ENCODE data around the gene PXDN.

The PXDN gene

DNA sequence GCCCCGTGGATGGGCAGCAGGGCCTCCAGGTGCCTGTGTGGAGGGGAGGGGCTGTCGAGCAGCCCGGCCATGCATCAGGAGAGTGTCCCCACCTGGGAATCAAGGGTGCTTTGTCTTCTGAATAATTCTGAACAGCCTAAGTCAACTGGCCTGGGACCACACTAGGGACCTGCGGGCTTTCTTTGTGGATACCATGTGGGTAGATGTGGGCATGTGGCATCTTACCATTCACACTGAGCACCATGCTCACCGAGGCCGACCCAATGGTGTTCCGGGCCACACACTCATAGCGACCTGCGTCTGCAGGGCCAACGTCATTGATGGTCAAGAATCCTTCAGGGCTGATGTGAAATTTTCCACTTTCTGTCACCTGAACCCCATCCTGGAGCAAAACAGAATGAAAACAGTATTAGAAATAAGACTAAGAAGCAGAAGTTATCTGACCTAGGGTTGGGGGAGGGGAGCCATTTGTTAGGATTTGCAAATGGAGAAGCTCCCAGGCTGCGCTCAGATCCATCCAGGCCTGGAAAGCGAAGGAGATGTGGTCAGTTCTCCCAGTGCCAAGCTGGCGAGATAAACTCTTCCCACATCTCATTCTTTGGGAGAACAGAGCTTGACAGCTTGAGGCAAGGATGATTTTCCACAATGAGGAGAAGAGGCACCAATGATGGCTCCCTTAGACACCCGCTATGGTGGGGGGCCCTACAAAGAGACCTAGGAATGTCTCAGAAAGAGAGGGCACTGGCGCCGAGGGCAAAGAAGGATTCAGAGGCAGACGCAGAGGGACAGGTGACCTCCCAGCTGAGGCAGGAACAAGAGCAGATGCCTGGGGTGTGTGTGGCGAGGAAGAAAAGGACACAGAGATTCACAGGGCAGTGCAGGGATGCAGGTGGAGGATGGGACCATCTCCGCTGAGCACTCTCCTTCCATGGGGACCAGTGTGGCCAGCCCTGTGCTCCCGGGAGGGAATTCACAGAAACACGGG, 83.4 kb downstream of the PXDN start:
- DNase-seq = no peak

GRCh38 chr2:1659951-1660565, 84.3 kb downstream of the PXDN start:
- no peak for DNase-seq

DNA sequence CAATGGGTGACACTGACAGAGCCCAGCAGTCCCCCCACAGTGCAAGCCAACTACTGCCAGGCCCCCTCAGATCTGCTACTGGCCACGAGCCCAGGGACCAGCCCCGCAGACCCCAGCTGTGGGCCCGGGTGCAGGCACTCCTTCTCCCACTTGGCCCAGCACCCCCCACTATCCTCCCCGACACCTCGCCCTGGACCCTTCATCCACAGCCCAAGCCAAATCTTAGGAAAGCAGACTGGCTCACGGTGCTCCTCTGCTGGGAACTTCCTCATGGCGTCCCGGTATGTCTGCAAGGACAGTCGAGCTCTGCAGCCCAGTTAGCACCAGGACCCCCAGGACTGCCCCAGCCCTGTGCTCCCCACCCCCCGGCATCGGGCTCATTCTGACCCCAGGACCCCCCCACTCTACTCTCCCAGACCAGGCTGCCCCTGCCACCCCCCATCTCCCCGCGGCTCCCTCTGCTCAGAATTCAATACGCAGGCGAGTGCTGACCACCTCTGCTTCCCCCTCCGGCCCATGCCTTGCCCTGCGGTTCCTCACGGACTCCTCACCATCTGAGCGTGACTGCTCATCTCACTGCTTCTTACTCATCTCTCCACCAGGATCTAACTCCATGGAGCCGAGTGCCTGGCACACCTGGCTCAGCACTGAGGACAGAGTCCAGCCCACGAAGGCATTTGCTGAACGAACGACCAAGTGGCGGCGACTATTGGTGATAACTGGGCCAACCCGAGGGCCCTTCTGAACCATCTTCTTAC, 85.7 kb downstream of the PXDN start:
- no peak for DNase-seq

DNA sequence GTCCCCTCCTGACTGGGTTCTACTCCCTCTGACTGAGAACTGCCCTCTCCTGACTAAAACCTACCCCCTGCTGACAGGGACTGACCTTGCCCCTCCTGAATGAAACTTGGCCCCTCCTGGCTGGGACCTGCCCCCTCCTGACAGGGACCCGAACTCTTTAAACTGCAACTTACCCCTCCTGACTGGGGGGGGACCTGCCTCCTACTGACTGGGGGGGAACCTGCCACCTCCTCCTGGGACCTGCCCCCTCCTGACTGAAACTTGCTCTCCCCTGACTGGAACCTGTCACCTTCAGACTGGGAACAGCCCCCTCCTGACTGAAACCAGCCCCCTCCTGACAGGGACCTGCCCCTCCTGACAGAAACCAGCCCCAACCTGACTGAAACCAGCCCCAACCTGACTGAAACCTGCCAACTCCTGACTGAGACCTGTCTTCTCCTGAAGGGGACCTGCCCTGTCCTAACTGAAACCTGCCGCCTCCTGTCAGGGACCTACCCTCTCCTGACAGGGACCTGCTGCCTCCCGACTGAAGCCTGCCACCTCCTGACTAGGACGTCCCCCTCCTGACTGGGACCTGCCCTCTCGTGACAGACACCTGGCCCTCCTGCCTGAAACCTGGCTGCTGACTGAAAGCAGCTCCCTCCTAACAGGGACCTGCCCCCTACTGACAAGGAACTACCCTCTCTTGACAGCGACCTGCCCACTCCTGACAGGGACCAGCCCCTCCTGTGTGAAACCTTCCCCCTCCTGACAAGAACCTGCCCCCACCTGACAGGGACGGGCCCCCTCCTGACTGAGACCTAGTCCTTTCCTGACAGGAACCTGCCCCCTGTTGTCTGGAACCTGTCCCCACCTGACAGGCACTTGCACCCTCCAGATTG, 87.1 kb downstream of the PXDN start:
- no peak for DNase-seq

DNA sequence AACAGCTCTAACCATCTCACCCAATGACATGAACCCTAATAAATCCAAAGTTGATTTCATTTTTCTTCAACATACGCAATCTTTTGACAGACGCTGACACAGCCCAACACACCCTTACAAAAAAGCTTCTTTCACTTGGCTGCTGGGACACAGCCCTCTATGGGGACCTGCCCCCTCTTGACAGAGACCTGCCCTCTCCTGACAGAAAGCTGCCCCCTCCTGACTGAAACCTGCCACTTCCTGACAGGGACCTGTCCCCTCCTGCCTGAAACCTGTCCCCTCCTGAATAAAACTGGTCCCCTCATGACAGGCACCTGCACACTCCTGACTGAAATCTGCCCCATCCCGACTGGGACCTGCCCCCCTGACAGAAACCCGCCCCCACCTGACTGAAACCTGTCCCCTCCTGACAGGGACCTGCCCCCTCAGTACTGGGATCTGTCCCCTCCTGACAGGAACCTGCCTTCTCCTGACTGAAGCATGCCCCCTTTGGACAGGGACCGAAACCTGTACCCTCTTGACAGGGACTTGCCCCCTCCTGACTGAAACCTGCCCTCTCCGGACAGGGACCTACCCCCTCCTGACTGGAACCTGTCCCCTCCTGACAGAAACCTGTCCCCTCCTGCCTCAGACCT, 87.9 kb downstream of the PXDN start:
- DNase-seq = no peak

GRCh38 chr2:1655461-1655860, 88.9 kb downstream of the PXDN start:
- DNase-seq = no peak

- DNase-seq = no peak
Measured at GRCh38 chr2:1654696-1655374, 89.5 kb downstream of the PXDN start.

GRCh38 chr2:1653956-1654695, 90.2 kb downstream of the PXDN start:
- DNase-seq = no peak

DNA sequence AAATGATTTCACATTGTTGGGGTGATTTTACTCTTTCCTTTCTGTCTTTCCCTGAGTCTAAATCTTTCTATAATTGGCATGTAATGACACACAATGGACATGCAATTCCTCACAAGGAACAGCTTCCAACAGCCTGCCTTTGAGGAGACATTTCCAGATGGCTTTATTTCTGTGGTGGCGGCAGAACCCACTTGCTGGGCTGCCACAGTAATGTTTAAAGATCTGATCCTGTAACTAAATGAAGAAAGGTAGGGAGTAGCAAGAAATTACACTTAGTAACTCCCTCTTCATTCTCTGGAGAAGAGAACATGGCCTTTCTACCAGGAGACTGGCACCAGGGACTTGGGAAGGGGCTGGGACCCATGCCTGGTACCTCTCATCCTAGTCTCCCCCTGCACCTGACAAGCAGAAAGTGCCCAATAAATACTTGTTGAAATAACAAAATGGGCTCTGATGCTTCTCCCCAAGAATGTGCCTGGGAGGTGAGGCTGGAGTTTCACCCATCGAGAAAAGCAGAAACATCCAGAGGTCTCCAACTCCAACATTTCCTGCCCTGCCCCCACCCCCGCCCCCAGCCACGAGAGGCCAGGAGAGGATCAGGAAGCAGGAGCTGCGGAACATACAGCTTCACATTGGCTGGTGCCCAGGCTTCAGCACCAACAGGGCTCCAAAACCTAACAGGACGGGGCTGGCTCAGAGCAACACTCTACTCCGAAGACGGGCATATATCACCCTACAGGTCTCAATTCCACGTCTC, 92.1 kb downstream of the PXDN start:
- DNase-seq = no peak

DNA sequence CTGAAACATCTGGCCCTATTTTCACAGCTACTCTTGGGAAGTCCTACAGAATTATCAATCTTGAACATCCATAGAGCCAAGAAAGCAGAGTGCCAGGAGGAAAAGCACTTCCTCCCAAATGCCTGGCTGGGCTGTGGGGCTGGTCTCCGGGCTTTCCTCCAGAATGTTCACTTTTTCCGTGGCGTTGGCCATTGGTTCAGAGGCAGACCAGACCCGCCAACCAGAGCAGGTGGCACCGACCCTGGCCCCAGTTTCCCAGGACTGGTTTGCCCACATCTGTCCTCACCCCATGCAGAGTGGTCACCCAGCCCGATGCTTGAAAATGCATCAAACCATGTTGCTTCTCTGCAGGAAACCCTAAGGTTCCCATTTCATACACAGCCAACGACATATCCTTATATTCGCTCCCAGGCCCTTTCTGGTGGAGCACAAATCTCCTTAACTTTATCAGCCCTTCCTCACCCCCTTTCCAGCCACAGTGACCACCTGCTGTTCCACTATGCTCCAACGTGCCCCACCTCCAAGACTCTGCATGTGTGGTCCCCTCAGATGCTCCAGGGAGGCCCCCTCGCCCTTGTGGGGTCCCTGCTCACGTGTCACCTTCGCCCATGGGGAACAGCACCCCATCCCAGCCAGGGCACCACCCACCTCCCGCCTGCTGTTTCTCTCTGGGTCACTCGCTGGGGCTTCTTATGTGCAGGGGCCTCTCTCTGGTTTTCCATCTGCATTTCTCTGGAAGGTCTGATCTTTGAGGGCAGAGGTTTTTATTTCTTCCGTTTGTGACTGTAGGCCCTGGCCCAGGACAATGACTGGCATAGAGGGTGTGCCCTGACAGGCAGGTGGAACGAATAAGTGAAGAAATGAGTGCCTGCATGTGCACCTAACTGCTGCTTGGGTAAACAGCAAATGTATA, 92.9 kb downstream of the PXDN start:
- no peak for DNase-seq

DNA sequence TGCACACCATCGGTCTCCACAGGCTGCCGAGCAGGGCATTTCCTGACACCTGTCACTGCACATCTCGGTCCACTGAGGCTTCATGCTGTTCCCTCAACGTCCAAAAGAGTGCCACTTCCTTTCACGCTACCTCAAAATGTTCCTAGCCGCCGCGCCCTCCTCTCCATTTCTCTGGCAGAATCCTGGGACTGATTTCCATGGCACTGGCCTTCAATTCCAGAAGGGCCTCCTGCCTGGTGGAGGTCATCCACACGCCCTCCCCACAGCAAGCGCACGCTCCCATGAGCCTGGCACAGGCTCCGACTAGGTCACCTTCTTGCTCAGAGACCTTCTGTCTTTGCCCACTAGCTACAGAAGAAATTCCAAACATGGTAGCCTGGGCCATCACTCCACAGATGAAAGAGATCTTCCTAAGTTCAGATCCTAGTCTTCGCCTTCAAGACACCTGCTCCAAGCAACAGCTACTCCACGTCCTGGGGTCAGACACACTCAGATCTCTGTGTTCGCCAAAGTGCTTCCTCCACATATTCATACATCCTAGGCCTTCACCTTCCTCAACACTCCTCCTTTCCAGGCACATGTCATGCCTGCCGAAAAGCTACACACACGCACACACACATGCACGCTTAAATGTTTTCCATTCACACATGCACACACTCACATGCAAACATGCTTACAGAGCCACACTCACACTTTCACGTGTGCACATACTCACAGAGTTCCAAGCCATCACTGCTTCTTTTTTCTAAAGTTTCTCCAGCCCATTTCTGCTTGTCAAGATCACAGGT, 94.0 kb downstream of the PXDN start:
- no peak for DNase-seq

- no peak for DNase-seq
Measured at GRCh38 chr2:1649103-1650084, 94.9 kb downstream of the PXDN start.

DNA sequence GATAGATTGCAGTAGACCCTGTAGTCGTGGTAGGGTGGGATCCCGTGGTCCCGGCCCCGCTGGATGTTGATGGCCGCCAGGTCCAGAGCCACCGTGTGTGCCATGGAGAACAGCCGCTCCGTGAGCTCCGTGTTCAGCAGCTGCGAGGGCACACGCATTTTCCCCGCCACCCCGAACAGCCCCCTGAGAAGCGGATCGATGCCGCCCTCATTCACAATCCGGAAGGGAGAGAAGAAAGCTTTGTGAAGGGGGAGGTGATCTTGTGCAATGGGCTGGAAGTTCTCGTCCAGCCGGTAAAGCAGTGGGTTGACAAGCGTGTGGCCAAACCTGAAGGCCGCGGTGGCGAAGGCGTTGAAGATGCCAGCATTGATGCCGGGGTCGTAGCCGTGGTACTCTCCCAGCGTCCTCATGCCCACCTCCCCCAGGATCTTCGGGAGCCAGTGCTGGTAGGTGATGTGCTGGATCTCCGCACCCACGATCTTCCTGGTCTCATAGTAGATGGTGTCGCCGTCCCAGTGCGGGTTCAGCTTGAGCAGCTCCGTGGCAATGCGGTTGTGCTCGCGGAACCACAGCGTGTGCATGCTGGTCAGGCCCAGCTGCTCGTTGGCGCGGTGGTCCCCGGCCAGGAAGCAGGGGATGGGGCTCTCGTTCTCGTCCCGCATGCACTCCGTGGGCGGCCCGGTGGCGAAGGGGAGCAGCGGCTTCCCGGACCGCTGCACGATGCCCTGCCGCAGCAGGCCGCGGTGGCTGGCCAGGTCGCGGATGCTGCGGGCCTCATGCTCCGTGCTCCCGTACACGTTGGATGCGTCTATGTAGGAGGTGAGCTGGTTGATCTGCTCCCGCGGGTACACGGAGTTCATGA, 95.8 kb downstream of the PXDN start:
- DNase-seq = no peak

- no peak for DNase-seq
Measured at GRCh38 chr2:1647417-1648240, 96.7 kb downstream of the PXDN start.

All from inflammatory macrophage treated with lipopolysaccharide for 1 hour (primary cell).